Posterior cingulate gyrus (tissue), 11 donors: ENCODE data around the gene TRNT1.
A peak's percentile ranks its signal among the peaks of the same experiment; 100 is the strongest.

ENCODE experiments used
- DNase-seq, 10 donors: peaks; one replicate each; pipeline versions ENCODE4 v3.0.0 to v3.0.0-alpha.2; 2020 to 2021; ENCODE audit warnings: mixed read lengths in 3 of 10
- intact Hi-C: fragments of 100-400 bp; cut with DNase I; formaldehyde crosslinking; loops from one replicate; pipeline ENCODE4 v1.15.1; 2023

The TRNT1 gene

DNA sequence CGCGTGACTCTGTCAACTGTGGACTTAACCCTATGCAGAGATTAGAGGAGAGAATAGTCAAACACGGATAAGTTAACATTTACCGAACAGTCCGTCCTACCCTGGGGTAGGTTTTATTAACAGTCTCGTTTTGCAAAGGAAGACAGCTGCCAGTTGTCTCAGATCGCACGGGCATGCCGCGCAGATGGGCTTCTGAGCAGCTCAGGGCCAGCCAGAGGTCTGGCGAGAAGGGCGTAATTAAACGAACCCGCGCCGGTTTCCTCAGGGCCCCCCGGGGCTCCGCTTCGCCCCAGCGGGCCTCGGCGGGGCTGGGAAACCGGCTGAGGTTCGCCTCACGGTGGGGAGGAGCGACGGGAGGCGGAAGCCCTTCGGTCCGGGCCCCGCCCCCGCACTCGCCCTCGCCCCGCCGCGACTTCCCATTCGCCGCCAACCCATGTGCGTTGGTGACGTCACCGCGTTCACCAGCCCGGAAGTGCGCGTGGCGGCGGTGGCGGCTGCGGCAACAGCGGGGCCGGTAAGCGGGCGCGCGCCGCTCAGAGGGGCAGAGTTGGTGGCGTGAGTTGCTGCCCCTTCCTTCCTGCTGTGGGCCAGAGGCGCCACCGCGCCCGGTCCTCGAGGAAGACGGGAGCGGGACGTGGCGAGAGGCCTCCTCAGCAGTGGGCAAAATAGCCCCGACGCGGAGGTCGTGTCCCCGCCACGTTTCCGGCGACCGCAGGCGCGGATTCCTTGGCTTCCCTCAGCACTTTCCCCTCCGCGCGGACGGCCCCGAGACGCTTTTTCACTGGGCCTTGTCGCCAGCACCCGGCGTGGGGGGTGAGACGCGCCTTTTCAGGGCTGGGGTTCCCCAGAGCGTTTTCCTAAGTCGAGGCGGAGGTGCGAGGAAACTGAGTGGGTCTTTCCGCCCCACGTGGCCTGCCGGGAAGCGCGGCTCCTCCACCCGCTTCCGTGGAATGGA is at the start of gene TRNT1:
TRNT1 (plus strand) TSS at position 464 of the 955 bp plus-strand sequence. CDS start 2,101 bp downstream, outside the sequence.
- peak; percentile 88 to 99 (median 94) for DNase-seq
- intact Hi-C loops, result no loop called here

- intact Hi-C loops, result no loop called here
- DNase-seq, result no peak
Measured at GRCh38 chr3:3080309-3080708, 46.4 kb upstream of the TRNT1 start.

GRCh38 chr3:3081381-3082233 is 45.1 kb upstream of the TRNT1 start:
- DNase-seq, result no peak
- intact Hi-C loops, result no loop called here

DNA sequence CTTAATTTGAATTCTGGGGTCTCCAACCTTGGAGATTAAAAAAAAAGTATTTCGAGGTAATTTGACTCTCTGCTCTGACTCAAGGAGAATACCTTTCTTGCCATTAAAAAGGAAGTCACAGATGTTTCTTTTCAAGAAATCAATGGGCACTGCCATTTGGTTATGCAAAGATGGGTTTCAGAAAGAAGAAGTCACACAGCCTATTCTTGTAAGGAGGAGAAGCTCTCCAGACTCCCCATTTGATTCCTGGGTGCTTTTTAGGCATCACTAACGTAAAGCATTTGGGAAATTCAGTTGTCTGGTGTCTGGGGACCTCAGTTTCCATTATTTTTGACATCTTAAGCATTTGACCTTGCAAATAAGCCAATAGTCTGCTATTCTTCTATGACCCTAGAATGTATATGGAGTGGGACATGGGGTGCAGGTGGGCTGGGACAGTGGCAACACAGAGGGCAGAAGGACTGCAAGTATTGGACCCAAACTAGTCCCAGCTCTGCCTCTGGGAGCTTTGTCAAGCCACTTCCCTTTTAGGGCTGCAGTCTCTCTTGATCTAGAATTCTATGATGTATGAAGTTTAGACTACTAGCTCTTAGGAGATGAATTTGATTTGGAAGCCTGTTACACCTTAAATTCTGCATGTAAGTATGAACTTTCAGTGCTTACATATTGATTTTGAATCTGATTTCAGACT is 44.4 kb upstream of the TRNT1 start:
- intact Hi-C loops, result no loop called here
- DNase-seq, result no peak

DNA sequence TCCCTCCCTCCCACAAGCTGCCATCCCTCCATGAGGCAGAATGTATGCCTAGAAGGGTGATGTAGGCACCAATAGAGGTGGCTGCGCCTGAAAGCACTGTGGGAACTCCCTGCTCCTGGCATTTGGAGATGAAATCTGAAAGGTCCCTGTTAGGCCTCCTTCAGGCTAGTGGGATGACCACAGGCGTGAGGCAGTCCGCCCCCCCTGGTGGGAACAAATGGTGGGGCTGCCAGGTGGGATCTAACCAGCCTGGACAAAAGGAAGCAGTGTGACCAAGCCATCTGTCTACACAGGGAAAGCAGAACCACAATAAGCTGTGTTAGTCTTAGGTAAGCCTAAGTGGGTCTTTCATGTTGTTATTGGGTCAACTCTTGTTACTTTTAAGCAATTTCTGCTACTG is 41.9 kb upstream of the TRNT1 start:
- DNase-seq, result no peak
- intact Hi-C loops, result no loop called here

- no peak for DNase-seq
- intact Hi-C loops, result no loop called here
Measured at GRCh38 chr3:3085782-3086181, 41.0 kb upstream of the TRNT1 start.

DNA sequence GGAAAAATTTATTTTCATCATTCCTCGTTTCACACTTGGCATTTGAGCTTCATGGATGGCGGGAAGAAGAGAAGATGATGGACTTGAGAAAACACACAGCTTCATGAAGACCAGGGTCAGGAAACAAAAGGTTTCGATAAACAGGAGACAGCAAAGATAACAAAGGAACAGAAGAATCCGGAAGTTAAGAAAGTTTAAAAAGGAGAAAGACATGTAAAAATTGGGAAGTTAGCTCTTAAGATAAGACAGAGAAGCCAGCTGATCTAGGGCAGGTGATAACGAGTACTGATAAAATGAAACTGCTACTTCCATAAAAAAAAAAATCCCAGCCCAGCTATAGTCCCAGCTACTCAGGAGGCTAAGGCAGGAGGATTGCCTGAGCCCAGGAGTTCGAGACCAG is 40.5 kb upstream of the TRNT1 start:
- intact Hi-C loops, result no loop called here
- no peak for DNase-seq

GRCh38 chr3:3087279-3087678 is 39.5 kb upstream of the TRNT1 start:
- intact Hi-C loops, result no loop called here
- no peak for DNase-seq

DNA sequence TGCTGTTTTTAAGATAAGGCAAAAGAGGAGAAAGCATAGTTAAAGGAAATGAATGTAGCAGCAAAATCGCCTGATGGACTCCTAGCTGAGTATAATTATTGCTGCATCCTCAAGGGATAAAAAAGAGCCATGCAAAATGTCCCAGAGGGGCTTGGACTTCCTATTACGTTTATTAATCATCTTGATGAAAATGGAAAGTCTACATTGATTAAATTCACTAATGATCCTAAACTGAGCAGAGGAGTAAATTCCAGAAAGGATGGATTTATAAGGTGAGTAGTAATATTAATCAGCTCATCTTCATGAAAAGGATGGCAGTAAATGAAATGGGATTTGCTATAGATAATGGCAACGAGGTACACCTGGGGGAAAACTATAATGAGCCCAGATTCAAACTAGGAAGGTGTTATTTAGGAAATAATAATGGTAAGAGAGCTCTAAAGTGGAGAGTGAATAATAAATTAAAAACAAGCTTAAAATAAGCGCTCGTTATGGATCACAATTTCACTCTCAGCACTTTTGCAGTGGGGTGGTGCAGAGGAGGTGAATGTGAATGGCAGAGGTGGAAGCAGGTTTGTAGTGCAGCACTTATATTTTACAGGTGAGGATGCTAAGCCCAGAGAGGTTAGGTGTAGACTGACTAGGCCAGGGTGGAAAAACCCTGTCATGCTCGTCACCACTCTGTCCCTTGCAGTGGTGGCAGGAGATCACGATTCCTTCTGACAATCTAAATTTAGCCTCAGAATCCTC is 38.8 kb upstream of the TRNT1 start:
- DNase-seq, result no peak
- intact Hi-C loops, result no loop called here

DNA sequence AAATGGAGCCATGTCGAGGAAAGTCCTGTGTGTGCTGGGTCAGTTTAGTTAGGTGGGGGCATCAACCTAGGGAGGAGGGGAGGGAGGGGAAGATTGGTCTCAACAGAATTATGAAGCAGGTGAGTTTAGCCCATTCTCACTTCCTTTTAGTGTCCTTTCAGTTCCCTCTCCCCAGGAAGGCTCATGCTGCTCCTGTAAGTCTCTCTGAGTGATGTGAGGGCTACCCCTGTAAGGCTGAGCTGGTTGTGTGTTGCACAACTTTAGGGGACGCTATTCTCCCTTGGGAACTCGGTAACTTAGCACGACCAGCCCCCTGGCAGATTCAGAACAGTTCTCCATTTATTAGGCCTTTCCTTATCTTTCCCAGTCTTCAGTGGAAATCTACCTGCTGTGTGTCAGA is 37.7 kb upstream of the TRNT1 start:
- DNase-seq, result no peak
- intact Hi-C loops, result no loop called here

GRCh38 chr3:3097958-3098357 is 28.8 kb upstream of the TRNT1 start:
- no peak for DNase-seq
- intact Hi-C loops, result no loop called here

DNA sequence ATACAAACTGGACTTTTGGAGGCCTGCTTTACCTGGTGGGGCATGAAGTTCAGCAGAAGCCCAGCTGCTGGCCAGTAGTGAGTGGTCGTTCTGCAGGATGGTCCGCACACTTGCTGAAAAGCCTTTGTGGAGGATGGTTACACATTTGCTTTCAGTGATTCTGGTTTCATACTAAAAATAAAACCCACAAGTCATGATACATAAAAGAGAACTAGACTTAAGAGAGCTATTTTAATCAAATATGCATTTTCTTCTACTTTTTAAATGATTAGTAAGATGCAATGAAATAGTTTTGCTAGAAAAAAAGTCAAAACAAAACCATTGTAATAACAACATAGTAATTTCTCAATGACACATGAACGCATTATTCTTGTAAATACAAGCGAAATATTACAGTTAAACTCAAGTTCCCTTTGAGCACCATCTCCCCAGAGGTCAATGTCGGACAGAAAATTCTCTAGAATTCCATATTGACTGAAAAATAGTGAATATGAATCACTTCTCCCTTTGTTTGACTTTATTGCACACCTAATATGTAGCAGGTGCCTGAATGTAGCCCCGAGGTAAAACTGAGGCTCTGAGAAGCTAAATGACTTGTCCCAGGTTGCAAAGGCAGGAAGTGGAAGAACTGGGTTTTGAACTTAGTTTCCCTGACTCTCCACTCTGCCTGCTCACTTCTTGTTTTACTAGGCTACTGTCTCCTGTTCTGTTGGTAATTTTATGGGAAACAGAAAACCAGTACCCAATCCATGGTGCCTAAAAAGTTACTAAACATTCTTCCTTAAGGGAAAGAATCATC is 24.9 kb upstream of the TRNT1 start:
- intact Hi-C loops, result no loop called here
- no peak for DNase-seq

GRCh38 chr3:3102751-3103150 is 24.0 kb upstream of the TRNT1 start:
- DNase-seq, result no peak
- intact Hi-C loops, result no loop called here

DNA sequence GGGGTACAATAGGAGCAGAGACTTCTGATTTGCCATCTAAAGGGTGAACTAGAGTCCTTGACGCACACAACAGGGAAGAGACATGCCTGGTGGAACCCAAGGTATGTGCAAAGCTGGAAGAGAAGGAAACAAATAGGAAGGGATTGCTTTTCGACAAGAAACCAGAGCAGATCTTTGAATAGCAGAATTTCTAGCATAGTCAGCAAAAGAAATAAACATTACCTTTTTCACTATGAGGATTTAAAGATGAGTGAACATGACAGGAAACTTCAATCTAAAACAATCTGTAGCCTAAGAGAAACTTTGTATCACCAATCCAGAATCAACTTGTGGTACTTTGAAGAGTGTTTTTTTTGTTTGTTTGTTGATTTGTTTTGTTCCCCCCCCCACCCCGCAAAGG is 21.5 kb upstream of the TRNT1 start:
- intact Hi-C loops, result no loop called here
- DNase-seq, result no peak

DNA sequence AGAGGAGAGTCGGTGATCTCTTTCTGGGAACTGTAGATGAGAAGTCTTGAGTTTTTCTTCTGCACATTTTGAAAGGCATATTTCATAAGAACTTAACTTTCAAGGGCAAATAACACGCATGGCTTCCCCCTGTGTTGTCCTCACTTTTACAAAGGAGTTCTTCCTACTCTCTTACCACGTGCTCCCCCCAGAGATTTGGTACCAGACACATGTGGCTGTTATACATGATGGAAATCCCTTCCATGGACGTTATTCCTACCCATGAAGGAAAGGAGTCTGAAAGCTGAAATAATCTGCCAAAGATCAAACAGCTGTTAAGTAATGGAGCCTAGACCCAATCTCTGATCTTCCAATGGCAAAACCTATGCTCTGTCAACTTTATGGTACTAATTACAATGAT is 20.9 kb upstream of the TRNT1 start:
- intact Hi-C loops, result no loop called here
- no peak for DNase-seq

DNA sequence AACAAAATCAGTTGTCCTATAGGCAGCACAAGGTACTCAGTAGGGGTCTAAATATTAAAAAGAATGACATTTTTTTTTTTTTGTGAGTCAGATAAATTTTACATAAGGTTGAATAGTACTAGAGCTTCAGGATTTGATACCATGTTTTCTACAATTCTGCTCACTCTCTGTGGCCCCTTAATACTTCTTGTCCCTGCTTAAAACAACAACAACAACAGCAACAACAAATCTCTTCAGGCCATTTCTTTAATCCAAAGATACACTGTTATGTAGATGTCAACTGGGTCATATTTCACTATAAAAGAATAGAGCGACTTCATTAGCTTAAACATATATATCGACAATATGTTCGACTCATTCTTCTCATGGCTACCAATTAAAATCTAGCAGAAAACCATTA is 19.6 kb upstream of the TRNT1 start:
- intact Hi-C loops, result no loop called here
- DNase-seq, result no peak

- intact Hi-C loops, result no loop called here
- no peak for DNase-seq
Measured at GRCh38 chr3:3107858-3108257, 18.9 kb upstream of the TRNT1 start.

DNA sequence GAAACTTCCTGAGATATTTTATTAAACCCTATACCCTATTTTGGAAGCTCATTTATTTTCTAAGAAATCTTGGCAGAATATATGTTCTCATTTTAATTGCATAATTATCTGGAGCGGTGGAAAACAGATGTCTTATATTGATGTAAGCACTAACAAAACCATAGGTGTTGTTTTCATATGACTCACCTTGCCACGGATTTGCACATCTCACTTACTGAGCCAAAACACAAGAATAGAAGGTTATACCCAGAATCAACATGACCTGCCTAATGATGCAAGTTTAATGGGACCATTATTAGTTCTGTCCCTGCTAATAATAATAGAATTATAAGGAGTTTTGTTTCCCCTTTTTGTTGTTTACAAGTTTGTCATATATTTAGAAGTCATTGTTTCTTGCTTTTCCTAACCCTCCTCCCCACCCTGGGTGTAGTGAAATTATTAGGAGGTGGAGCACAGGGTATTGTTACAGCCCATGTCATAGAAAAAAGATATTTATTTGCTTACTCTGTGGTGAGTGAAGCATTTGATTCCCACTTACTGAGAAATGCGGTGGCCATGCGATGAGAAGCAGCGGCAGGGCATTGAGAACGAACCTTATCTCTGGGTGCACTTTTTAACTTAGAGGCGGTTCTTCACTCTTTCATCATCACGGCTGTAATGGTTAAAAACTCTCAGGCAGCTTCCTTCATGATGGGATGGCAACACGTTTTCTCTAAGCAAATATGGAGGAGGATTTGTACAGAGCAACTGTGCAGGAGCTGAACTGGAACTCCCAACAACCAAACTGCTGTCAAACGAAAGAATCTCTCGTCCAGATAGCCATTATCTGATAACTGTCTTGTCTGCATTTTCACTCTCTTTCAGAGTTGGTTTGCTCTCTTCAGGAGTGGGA is 17.1 kb upstream of the TRNT1 start:
- DNase-seq, result no peak
- intact Hi-C loops, result no loop called here

GRCh38 chr3:3110299-3110630 is 16.5 kb upstream of the TRNT1 start, which contains the start of gene IL5RA:
Gene IL5RA, minus strand, starts transcription at chr3:3110374. Its CDS starts 5,390 bp downstream, at chr3:3104984.
- intact Hi-C loops, result no loop called here
- no peak for DNase-seq
